ENCODE results near the gene ACADS. TPM values are rescaled to one million over a fixed set of nuclear protein-coding genes. Genes with fewer than 3 reads are reported as not detected.

ACADS gene
- total RNA-seq, 4 donors from 2014 or later, result 57.4 to 147 (median 97.9) TPM

DNA sequence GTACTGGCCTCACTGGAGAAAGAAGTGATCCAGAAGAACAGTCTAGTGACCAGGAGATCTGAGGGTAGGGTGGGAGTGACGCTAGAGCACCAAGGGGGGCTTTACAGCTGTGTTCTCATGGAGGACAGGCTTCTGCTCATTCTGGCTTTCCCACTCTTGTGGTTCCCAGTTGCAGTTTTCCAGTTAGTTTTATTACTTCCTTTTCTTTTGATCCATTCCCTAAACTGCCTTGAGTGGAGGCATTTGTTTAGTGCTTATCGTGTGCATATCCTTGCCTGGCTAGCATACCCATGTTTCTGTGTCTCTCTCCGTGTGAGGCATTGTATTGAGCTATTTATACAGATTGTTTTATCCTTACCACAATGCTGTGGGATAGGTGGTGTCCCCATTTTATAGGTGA lies 34.6 kb upstream of the ACADS start:
- ATAC-seq (ENCODE audit: low FRiP score), result no peak
- no peak for DNase-seq (ENCODE audit: low spot score)
- TF ChIP-seq, protein P1, sequence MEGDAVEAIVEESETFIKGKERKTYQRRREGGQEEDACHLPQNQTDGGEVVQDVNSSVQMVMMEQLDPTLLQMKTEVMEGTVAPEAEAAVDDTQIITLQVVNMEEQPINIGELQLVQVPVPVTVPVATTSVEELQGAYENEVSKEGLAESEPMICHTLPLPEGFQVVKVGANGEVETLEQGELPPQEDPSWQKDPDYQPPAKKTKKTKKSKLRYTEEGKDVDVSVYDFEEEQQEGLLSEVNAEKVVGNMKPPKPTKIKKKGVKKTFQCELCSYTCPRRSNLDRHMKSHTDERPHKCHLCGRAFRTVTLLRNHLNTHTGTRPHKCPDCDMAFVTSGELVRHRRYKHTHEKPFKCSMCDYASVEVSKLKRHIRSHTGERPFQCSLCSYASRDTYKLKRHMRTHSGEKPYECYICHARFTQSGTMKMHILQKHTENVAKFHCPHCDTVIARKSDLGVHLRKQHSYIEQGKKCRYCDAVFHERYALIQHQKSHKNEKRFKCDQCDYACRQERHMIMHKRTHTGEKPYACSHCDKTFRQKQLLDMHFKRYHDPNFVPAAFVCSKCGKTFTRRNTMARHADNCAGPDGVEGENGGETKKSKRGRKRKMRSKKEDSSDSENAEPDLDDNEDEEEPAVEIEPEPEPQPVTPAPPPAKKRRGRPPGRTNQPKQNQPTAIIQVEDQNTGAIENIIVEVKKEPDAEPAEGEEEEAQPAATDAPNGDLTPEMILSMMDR (IDR thresholded peaks at IDR 0.05), result no peak

DNA sequence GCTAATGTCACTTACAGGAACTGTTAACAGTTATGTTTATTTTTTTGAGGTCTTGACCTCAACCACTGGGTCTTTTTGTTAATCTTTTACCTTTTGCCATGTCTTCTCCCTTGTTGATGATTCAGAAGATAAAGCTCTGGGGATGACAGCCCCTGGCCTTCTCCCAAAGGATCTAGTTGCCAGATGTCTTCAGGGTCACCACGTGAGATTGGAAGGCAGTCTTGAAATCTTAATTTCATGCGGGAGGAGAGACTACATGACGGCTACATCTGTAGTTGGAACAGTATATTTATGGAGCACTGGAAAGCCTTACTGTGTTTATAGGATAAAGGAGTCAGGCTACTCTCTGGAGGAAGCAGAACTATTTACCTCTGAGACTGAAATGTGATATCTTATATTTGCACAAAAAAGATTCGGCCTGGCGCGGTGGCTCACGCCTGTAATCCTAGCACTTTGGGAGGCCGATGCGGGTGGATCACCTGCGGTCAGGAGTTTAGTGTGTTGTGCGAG lies 33.0 kb upstream of the ACADS start:
- DNase-seq (ENCODE audit: low spot score) (no peak), ATAC-seq (ENCODE audit: low FRiP score) (no peak)
- TF ChIP-seq, protein P1 (IDR thresholded peaks at IDR 0.05), result no peak

DNA sequence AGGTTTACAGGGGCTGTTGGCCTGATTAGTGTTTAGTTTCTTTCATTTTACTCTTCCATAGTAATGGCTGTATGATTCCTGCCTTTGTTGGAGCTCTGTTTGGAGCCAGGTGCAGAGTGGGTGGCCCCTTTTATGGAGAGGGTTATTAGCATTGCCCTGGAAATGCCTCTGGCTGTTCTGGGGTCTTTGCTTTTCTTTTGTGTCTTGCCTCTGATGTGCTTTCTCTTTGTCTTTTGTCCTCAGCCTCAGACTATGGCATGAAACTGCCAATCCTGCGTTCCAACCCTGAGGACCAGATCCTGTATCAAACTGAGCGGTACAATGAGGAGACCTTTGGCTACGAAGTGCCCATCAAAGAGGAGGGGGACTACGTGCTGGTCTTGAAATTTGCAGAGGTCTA lies 31.8 kb upstream of the ACADS start:
- ATAC-seq (ENCODE audit: low FRiP score) (no peak), DNase-seq (ENCODE audit: low spot score) (no peak)
- TF ChIP-seq, protein P1 (IDR thresholded peaks at IDR 0.05), result no peak

DNA sequence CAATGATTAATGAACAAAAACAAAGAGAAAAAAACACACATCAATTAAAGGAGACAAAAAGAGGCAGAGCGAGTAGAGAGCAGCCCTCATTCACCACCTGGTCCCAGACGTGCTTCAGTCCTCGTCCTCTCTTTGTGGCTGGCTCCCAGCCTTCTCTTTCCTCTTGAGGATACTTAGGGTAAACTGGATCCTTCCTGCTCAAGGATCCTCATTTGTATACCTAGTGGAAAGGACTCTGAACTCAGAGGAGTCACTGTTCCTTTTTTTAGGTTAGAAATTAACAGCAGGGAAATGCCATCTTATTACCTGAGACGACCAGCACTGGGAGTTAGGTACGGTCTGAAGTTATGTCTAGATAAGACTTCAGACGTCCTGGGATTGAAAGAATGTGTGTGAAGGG lies 29.0 kb upstream of the ACADS start:
- no peak for DNase-seq (ENCODE audit: low spot score)
- TF ChIP-seq, protein P1 (IDR thresholded peaks at IDR 0.05), result no peak
- ATAC-seq (ENCODE audit: low FRiP score), result no peak

DNA sequence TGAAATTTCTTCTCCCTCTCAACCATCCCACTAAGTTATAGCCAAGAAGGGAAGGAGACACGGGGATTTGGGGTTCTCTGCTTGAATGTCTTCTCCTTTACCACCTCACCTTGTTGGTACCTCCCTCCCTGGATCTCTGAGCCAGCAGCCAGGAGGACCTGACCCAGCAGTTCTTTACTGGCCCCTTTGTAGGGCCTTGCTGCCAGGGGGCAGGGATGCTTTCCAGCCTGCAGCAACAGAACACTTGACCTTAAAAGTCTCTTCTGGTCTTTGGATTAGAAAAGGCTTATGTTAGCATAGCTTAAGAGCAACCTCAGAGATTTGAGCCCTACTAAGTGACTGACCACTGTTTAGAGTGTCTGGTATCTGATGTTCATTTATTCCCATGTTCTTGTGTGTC lies 28.3 kb upstream of the ACADS start:
- no peak for ATAC-seq (ENCODE audit: low FRiP score)
- no peak for DNase-seq (ENCODE audit: low spot score)
- TF ChIP-seq, protein P1 (IDR thresholded peaks at IDR 0.05), result no peak

DNA sequence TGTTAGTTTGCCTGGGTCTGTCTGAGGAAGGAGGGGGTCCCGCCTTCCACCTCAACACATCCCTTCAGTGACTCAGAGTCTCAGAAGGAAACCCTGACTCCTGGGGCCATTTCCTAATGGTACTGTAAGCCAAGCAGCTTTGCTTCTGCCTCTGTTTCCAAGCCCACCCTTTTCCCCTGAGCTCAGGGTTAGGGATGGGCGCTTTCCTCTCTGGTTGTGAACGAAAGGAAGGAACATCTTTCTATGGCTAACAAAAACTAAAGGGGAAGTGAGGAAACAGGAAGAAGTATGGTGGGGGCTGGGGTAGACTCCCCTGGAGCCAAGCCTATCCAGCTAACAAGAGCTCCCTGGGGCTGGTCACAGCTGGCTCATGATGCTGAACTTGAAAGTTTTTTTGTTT lies 27.0 kb upstream of the ACADS start:
- TF ChIP-seq, protein P1 (IDR thresholded peaks at IDR 0.05), result no peak
- DNase-seq (ENCODE audit: low spot score) (no peak), ATAC-seq (ENCODE audit: low FRiP score) (no peak)

DNA sequence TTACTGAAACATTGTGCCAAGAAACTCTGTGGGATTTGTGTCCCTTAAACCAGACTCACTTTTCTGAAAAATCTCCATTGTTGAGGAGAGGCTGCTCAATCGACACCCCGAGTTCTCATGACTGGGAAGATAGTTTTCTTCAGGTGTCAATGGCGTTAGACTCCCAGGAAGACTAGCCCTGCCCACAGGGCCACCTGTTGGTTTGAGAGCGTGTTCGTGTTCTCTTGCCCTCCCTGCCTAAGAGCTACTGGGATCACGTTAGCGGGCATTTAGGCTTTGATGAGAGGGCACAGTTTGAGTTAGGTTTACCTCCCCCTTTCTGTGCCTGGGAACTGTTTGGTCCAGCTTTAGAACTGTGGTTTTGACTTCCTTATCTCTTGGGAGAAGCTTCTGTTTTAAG lies 26.1 kb upstream of the ACADS start:
- ATAC-seq (ENCODE audit: low FRiP score) (no peak), DNase-seq (ENCODE audit: low spot score) (no peak)
- TF ChIP-seq, protein P1 (IDR thresholded peaks at IDR 0.05), result no peak
